K562 (cell line): ENCODE results near the gene TLE3. TPM values are rescaled to one million over a fixed set of nuclear protein-coding genes. Genes with fewer than 3 reads are reported as not detected.

Experiments
- LARP7 ChIP-seq: fragments of 450-650 bp; IDR thresholded peaks from 2 replicates; pipeline ENCODE4 v1.6.1; 2016
- RUNX1 ChIP-seq: sonication (generic); IDR thresholded peaks from 2 replicates; pipeline ENCODE4 v1.6.1; 2016; ENCODE audit warnings: antibody characterized with exemption, low read depth
- ZBTB26 ChIP-seq: fragments of 450-650 bp; formaldehyde crosslinking; IDR thresholded peaks from 2 replicates; pipeline ENCODE4 v1.4.0; 2022; ENCODE audit warnings: missing genetic modification characterization
- polyA plus RNA-seq, 8 experiments: library from polyadenylated mRNA; depleted of rRNA in 4 of 8; stranded (reverse) in 5 of 8; unstranded in 3 of 8; fragments of >200 nt; fragmentation: Nextera tagmentation in 2 of 8; fragmentation: Illumina TruSeq in 1 of 8; extraction: Ambion mirVana in 2 of 8; extraction: Trizol in 1 of 8; gene quantifications; 2 replicates each; pipeline versions ENCODE4 v1.2.1 to v1.2.3, GENCODE V29; 2011 to 2014; ENCODE audit warnings: inconsistent platforms in 1 of 8, missing spikeins in 1 of 8
- total RNA-seq, 7 experiments: library from RNA; depleted of rRNA in 6 of 7; stranded (reverse); fragments of >200 nt in 6 of 7; fragmentation: Illumina TruSeq in 2 of 7; extraction: Trizol in 2 of 7; gene quantifications; 2 replicates each; pipeline versions ENCODE4 v1.2.1 to v1.2.3, GENCODE V29; 2011 to 2021; ENCODE audit warnings: low replicate concordance in 1 of 7
- TF ChIP-seq, protein P1 (sequence below): sonication (generic); formaldehyde crosslinking; IDR thresholded peaks from 2 replicates; pipeline ENCODE4 v1.8.0; 2022; ENCODE audit warnings: mild to moderate bottlenecking, low read depth, missing genetic modification reagents
- TF ChIP-seq, protein P2 (sequence below): fragments of 250-450 bp; sonication (Bioruptor Pico); IDR thresholded peaks from 2 replicates; pipeline ENCODE4 v1.4.0; 2020; ENCODE audit warnings: mild to moderate bottlenecking, moderate library complexity

Gene TLE3
- total and polyA plus RNA-seq, 9 of the 15 experiments (the other 6 are each of a cell fraction or from before 2014, with no cell fraction given) = 1.5 to 84.2 (median 14.1) TPM

GRCh38 chr15:70034141-70034540, 63.6 kb downstream of the TLE3 start (continued):
- TF ChIP-seq, protein P1, sequence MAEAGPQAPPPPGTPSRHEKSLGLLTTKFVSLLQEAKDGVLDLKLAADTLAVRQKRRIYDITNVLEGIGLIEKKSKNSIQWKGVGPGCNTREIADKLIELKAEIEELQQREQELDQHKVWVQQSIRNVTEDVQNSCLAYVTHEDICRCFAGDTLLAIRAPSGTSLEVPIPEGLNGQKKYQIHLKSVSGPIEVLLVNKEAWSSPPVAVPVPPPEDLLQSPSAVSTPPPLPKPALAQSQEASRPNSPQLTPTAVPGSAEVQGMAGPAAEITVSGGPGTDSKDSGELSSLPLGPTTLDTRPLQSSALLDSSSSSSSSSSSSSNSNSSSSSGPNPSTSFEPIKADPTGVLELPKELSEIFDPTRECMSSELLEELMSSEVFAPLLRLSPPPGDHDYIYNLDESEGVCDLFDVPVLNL (CRISPR knock-in tag) = no peak
- TF ChIP-seq, protein P2, sequence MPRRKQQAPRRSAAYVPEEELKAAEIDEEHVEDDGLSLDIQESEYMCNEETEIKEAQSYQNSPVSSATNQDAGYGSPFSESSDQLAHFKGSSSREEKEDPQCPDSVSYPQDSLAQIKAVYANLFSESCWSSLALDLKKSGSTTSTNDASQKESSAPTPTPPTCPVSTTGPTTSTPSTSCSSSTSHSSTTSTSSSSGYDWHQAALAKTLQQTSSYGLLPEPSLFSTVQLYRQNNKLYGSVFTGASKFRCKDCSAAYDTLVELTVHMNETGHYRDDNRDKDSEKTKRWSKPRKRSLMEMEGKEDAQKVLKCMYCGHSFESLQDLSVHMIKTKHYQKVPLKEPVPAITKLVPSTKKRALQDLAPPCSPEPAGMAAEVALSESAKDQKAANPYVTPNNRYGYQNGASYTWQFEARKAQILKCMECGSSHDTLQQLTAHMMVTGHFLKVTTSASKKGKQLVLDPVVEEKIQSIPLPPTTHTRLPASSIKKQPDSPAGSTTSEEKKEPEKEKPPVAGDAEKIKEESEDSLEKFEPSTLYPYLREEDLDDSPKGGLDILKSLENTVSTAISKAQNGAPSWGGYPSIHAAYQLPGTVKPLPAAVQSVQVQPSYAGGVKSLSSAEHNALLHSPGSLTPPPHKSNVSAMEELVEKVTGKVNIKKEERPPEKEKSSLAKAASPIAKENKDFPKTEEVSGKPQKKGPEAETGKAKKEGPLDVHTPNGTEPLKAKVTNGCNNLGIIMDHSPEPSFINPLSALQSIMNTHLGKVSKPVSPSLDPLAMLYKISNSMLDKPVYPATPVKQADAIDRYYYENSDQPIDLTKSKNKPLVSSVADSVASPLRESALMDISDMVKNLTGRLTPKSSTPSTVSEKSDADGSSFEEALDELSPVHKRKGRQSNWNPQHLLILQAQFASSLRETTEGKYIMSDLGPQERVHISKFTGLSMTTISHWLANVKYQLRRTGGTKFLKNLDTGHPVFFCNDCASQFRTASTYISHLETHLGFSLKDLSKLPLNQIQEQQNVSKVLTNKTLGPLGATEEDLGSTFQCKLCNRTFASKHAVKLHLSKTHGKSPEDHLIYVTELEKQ (CRISPR knock-in tag) = no peak
- no peak for TF ChIP-seq ZBTB26
- no peak for TF ChIP-seq LARP7
- TF ChIP-seq RUNX1 = no peak
